ENCODE results near the gene RCL1. TPM values are rescaled to one million over a fixed set of nuclear protein-coding genes. Genes with fewer than 3 reads are reported as not detected.

Gene RCL1
- total and polyA plus RNA-seq, 7 donors = 8.9 to 29.5 (median 16.0) TPM

DNA sequence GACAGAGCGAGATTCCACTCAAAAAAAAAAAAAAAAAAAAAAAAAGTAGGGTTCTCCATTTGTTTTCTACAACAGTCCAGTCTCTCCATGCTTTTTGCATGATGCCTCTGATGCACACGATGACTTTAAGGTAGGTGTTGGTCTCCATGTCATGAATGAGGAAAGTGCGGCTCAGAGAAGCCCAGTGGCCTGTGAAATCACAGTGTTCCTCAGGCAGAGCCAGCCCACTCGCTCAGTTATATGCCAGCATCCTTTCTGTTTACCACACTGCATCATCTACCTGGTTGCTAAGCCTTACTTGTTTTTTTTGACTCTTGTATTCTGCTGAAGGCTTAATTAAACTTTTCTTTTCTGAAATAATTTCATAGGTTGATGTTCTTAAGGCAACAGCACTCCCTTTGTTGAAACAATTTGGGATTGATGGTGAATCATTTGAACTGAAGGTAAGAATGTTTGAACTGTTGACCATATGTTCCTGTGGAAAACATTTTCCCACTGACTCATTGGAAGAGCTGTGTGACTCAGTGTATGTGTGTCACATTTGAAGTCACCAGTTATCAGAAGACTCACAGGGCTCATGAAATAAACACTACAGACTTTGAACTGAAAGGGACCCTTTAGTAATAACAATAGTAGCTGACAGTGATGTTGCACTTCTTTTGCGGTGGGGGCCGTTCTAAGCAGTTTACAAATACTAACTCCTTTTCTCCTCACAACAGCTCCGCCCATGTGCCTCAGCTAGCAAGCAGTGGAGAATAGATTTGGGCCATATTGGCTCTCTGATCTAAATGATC is 40.2 kb downstream of the RCL1 start:
- ATAC-seq (peak; percentile 83 to 89 (median 88)), DNase-seq (no peak)
- Histone ChIP-seq H3K9me3 (no peaks in the 10 kb centered on the region), H3K4me1 (peaks cover 66% of the 10 kb centered on the region), H3K36me3 (ENCODE audit: insufficient read depth in 1 of 2, low read depth in 1 of 2) (no peaks in the 10 kb centered on the region), H3K27ac (peak overlapping the region; percentile 71), H3K4me3 (no peak overlapping the region), H3K27me3 (ENCODE audit: insufficient read depth in 3 of 3, low read length in 2 of 3) (no peaks in the 10 kb centered on the region)
- intact Hi-C loops (cut with DNase I) = no loop called here
- 88 to 94% (median 92%) methylated on average over 6 to 7 of the region's 7 CpGs for WGBS, 3 donors
- TF ChIP-seq, protein P1, sequence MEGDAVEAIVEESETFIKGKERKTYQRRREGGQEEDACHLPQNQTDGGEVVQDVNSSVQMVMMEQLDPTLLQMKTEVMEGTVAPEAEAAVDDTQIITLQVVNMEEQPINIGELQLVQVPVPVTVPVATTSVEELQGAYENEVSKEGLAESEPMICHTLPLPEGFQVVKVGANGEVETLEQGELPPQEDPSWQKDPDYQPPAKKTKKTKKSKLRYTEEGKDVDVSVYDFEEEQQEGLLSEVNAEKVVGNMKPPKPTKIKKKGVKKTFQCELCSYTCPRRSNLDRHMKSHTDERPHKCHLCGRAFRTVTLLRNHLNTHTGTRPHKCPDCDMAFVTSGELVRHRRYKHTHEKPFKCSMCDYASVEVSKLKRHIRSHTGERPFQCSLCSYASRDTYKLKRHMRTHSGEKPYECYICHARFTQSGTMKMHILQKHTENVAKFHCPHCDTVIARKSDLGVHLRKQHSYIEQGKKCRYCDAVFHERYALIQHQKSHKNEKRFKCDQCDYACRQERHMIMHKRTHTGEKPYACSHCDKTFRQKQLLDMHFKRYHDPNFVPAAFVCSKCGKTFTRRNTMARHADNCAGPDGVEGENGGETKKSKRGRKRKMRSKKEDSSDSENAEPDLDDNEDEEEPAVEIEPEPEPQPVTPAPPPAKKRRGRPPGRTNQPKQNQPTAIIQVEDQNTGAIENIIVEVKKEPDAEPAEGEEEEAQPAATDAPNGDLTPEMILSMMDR (IDR thresholded peaks at IDR 0.05) = no peak

DNA sequence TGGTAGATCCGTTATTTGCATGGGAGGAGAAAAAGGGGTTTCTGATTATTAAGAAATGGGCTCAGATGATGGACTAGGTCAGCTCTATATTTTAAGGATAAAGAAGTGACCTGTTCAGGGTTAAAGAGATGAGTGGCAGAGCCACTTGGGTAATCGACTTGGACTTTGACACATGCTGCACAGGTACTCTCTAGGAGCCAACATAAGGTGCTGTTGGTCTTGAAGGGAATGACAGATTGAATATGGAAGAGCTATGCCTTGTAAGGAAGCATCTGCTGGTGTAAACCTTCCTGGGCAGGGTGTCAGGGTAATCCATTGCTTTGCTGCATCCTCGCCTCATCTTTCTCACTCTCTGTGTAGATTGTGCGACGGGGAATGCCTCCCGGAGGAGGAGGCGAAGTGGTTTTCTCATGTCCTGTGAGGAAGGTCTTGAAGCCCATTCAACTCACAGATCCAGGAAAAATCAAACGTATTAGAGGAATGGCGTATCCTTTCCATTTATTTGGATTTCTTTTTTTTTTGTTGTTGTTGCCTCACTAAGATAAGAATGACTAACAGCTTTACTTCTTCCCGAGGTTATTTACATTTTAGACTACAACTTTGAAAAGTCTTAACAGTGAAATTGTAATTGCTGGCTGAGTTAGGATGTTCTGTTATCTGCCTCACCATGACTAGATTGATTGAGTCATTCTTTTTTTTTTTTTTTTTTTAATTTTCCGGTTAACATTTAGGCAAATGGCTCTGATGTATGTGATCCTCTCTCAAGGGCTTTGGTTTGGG is 41.2 kb downstream of the RCL1 start:
- no peak for ATAC-seq
- Histone ChIP-seq H3K4me1 (peaks cover 60% of the 10 kb centered on the region), H3K27ac (peak overlapping the region; percentile 71), H3K27me3 (ENCODE audit: insufficient read depth in 3 of 3, low read length in 2 of 3) (no peaks in the 10 kb centered on the region), H3K4me3 (no peak overlapping the region), H3K9me3 (no peaks in the 10 kb centered on the region), H3K36me3 (ENCODE audit: insufficient read depth in 1 of 2, low read depth in 1 of 2) (peaks cover 0 to 4% of the 10 kb centered on the region in 2 donors)
- no peak for DNase-seq
- 91 to 96% (median 95%) methylated on average over 11 of the region's 11 CpGs for whole genome bisulfite sequencing, 3 donors
- TF ChIP-seq, protein P1 (IDR thresholded peaks at IDR 0.05) = no peak
- intact Hi-C loops (cut with DNase I) = no loop called here

DNA sequence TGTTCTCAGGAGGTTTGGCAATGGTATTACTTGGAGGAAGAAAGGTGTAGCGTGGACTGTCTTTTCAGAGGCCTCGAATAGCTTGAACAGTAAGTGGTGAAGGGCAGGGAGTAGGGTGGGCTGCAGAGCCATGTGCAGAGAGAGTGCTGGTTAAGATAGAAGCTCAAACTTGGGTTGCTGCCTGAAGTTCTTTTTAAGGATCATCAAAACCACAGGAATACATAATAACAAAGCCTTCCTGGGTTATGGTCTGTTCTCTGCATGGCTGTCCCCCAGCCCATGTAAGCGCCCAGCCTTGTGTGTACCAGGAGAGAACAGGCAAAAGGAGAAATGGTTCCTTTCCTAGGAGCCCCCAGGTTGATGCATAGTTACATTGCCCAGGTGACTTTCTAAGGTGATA is 43.9 kb downstream of the RCL1 start:
- H3K4me3 ChIP-seq = no peak overlapping the region
- no peaks in the 10 kb centered on the region for H3K9me3 ChIP-seq
- peaks cover 0 to 27% of the 10 kb centered on the region in 2 donors for H3K36me3 ChIP-seq (ENCODE audit: insufficient read depth in 1 of 2, low read depth in 1 of 2)
- no peak for DNase-seq
- intact Hi-C loops (cut with DNase I) = loop anchor here in 1 of 2 donors (5.0 kb wide), 1 partner anchor 39 kb away; no protein-coding TSS in a partner anchor
- ATAC-seq = no peak
- H3K27me3 ChIP-seq (ENCODE audit: insufficient read depth in 3 of 3, low read length in 2 of 3) = no peaks in the 10 kb centered on the region
- TF ChIP-seq, protein P1 (IDR thresholded peaks at IDR 0.05) = no peak
- peak overlapping the region; percentile 54 for H3K27ac ChIP-seq
- peaks cover 36% of the 10 kb centered on the region for H3K4me1 ChIP-seq
- WGBS, 3 donors = 86 to 99% (median 96%) methylated on average over 3 of the region's 3 CpGs

DNA sequence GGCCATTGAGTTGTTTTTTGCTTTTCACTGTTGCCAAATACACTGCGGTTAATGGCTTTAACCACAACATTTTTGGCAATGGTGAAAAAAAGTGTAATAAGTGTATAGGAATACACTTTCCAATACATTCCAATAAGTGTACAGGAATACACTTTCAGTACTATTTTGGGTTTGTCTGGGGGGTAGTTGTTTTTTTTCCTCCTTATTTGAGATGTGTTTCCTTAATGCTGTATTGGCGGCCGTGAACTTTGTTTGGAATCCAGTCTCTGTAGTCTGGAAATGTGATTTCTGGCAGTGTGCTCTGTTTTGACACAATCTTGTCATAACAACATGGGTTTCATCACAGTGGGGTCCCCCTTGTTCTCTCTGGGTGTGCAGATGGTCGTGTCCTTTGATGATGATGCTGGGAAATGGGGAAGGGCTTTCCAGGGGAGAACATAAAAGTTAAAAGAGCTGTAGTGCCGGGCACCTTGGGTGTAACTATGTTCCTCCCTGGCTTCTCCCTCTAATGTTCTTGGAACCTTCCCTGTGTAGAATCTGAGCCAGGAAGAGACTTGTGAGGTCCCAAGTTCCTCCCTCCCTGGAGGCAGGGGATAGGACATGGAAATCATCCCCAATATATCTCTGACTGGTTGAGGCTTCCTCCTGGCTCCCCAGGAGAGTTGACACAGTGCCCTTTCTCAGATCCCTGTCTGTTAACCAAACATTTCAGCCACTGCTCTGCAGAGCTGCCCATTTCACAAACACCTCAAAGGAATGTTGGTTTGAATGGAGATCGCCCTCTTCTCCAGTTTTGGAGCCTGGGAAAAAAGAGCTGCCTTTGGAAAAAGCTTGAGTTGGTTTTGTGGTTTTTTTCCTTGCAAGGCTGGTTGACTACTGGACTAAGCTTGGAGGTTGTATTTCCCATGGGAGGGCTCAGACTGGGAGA is 44.8 kb downstream of the RCL1 start:
- no peaks in the 10 kb centered on the region for H3K9me3 ChIP-seq
- H3K27me3 ChIP-seq (ENCODE audit: insufficient read depth in 3 of 3, low read length in 2 of 3) = no peaks in the 10 kb centered on the region
- peaks cover 29% of the 10 kb centered on the region for H3K4me1 ChIP-seq
- H3K27ac ChIP-seq = peak overlapping the region; percentile 34
- H3K4me3 ChIP-seq = no peak overlapping the region
- H3K36me3 ChIP-seq (ENCODE audit: insufficient read depth in 1 of 2, low read depth in 1 of 2) = peaks cover 0 to 36% of the 10 kb centered on the region in 2 donors
- 42 to 68% (median 56%) methylated on average over 6 of the region's 6 CpGs for WGBS, 3 donors
- TF ChIP-seq, protein P1 (IDR thresholded peaks at IDR 0.05) = no peak
- intact Hi-C loops (cut with DNase I) = loop anchor here in 1 of 2 donors (5.0 kb wide), 1 partner anchor 40 kb away; no protein-coding TSS in a partner anchor
- DNase-seq (peak in 1 of 2 donors; percentile 19), ATAC-seq (peak in 2 of 4 donors; percentile 9 to 15)

Measured in psoas muscle (tissue), 8 donors.